Tibial nerve (tissue), 4 donors: ENCODE results near the gene PEAK3. TPM values are rescaled to one million over a fixed set of nuclear protein-coding genes. Genes with fewer than 3 reads are reported as not detected.

ENCODE experiments used
- DNase-seq, 2 donors: peaks; one replicate each; pipeline ENCODE4 v3.0.0-alpha.2; 2019; ENCODE audit warnings: low spot score in 2 of 2
- H3K27ac ChIP-seq, 4 donors: fragments of 200-600 bp; sonication (generic) in 3 of 4; one replicate each; pipeline ENCODE4 v1.5.1; 2017 to 2019; ENCODE audit warnings: mild to moderate bottlenecking in 1 of 4
- H3K27me3 ChIP-seq, 2 donors: fragments of 200-600 bp; sonication (generic) in 1 of 2; one replicate each; pipeline versions ENCODE4 v1.5.1 to v1.6.0; 2017 to 2019
- H3K36me3 ChIP-seq, 3 donors: fragments of 200-600 bp; sonication (generic); one replicate each; pipeline ENCODE4 v1.5.1; 2018 to 2019
- H3K4me1 ChIP-seq, 4 donors: fragments of 200-600 bp; sonication (generic) in 3 of 4; one replicate each; pipeline ENCODE4 v1.5.1; 2017 to 2019
- H3K4me3 ChIP-seq, 4 donors: fragments of 200-600 bp; sonication (generic) in 3 of 4; one replicate each; pipeline ENCODE4 v1.5.1; 2017 to 2019; ENCODE audit warnings: mild to moderate bottlenecking in 1 of 4, moderate library complexity in 1 of 4
- H3K9me3 ChIP-seq, 4 donors: fragments of 200-600 bp; sonication (generic) in 3 of 4; one replicate each; pipeline ENCODE4 v1.5.1; 2017 to 2019
- EP300 ChIP-seq, 2 donors: sonication (generic); formaldehyde crosslinking; IDR thresholded peaks; one replicate each; pipeline ENCODE4 v1.6.1; 2017; ENCODE audit warnings: antibody characterized with exemption in 2 of 2, mild to moderate bottlenecking in 1 of 2
- POLR2A ChIP-seq, 2 donors: fragments of 450-650 bp; IDR thresholded peaks; one replicate each; pipeline ENCODE4 v1.6.1; 2017; ENCODE audit warnings: antibody characterized with exemption in 2 of 2, mild to moderate bottlenecking in 2 of 2, moderate library complexity in 2 of 2
- WGBS, 2 donors: methylation state at CpG; one replicate each; pipeline ENCODE4 v1.1.5; 2018; 5-methylcytosine and 5-hydroxymethylcytosine counted together
- total RNA-seq, 4 donors: library from RNA; depleted of rRNA; stranded (reverse); fragments of >200 nt; gene quantifications; one replicate each; pipeline ENCODE4 v1.1.0, GENCODE V29; 2016
- TF ChIP-seq, protein P1 (sequence below), 5 experiments: fragments of 200-600 bp in 3 of 5; fragments of 450-650 bp in 2 of 5; sonication (generic) in 3 of 5; IDR thresholded peaks; one replicate each; pipeline ENCODE4 v1.5.1; 2016 to 2019; ENCODE audit warnings: antibody characterized with exemption in 5 of 5, mild to moderate bottlenecking in 3 of 5, moderate library complexity in 2 of 5

PEAK3 gene
- total RNA-seq, 4 donors from 2014 or later = 0.42 to 4.2 (median 2.2) TPM

DNA sequence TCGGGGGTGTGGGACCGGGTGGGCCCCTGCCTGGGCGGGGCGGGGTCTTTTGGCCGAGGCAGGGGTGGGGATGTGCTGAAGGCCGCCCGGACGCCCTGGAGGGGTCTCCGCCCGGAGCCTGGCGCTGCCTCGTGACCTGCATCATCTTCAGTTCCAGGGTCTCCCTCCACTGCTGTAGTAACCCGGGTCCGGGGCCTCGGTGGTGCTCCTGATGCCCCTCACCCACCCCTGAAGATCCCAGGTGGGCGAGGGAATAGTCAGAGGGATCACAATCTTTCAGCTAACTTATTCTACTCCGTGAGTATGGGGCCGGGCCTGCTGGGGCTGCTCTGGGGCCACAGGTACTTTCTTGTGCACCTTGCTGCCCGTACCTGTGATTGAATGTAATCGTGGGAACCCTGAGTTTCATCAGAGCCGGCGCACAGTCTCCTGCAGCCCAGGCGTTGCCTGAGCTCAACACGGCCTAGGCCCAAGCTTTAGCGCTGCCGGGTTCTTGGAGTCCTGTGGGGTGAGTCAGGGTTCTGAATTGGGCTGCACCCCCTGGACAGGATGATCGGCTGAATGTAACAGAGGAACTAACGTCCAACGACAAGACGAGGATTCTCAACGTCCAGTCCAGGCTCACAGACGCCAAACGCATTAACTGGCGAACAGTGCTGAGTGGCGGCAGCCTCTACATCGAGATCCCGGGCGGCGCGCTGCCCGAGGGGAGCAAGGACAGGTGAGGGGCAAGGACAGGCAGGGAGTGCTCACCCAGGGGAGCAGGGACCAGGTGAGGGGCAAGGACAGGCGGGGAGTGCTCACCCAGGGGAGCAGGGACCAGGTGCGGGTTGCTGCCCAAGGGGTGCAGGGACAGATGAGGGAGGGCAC lies 10.5 kb downstream of the PEAK3 start:
- no peak for DNase-seq
- WGBS, 2 donors = 31 to 36% methylated on average over 35 of the region's 43 CpGs
- H3K36me3 ChIP-seq = peaks cover 0 to 29% (median 16%) of the 10 kb centered on the region in 3 donors
- no peaks in the 10 kb centered on the region for H3K27me3 ChIP-seq
- TF ChIP-seq POLR2A (IDR thresholded peaks at IDR 0.05) (no peak), EP300 (IDR thresholded peaks at IDR 0.05) (no peak)
- TF ChIP-seq, protein P1, sequence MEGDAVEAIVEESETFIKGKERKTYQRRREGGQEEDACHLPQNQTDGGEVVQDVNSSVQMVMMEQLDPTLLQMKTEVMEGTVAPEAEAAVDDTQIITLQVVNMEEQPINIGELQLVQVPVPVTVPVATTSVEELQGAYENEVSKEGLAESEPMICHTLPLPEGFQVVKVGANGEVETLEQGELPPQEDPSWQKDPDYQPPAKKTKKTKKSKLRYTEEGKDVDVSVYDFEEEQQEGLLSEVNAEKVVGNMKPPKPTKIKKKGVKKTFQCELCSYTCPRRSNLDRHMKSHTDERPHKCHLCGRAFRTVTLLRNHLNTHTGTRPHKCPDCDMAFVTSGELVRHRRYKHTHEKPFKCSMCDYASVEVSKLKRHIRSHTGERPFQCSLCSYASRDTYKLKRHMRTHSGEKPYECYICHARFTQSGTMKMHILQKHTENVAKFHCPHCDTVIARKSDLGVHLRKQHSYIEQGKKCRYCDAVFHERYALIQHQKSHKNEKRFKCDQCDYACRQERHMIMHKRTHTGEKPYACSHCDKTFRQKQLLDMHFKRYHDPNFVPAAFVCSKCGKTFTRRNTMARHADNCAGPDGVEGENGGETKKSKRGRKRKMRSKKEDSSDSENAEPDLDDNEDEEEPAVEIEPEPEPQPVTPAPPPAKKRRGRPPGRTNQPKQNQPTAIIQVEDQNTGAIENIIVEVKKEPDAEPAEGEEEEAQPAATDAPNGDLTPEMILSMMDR (IDR thresholded peaks at IDR 0.05) = no peak
- H3K9me3 ChIP-seq = no peaks in the 10 kb centered on the region
- H3K4me3 ChIP-seq = peak overlapping the region; percentile 80 to 97 (median 94)
- peaks cover 0 to 73% (median 48%) of the 10 kb centered on the region in 4 donors for H3K4me1 ChIP-seq
- H3K27ac ChIP-seq = peak overlapping the region; percentile 98 to 100 (median 100)

DNA sequence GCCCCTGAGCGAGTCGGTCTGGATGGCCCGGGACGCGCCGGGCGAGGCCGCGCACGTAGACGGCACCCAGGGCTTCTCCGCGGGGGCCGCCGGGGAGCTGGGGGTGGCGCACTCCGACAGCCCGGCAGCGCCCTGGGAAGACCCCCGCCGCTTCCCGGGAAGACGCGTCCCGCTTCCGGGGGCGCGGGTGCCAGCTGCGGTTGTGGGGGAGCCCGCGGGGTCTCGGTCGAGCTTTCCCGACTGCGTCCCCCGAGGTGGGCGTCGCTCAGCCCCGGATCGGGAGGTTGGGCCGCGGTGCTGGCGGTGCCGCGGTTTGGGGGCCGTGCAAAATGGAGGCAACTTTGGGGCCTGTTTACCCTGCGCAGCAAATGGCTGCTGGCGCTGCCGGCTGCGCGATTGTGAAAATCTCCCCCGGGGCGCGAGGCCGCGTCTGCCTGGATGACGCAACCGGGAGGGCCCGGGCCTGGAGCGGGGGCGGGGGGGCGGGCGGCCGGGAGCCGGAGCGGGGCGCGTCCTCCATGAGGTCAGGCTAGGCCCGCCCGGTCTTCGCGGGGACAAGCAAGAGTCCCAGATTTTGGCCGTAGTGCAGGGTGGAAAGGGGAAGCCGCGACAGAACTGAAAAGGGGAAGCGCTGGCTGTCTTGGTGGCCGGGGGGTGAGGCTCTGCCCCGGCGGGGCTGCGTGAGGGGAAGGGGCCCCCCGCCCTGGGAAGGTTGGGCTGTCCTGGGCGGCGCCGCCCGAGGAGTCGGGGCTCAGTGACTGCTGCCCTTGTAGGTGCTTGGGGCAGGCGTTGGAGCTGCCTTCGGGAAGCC lies 11.3 kb downstream of the PEAK3 start:
- peak; percentile 82 to 83 for DNase-seq
- Histone ChIP-seq H3K27ac (peak overlapping the region; percentile 98 to 100 (median 100)), H3K27me3 (no peaks in the 10 kb centered on the region), H3K9me3 (no peaks in the 10 kb centered on the region), H3K36me3 (peaks cover 0 to 22% (median 16%) of the 10 kb centered on the region in 3 donors), H3K4me1 (peaks cover 0 to 68% (median 46%) of the 10 kb centered on the region in 4 donors), H3K4me3 (peak overlapping the region; percentile 80 to 97 (median 94))
- TF ChIP-seq, protein P1 (IDR thresholded peaks at IDR 0.05) = no peak
- TF ChIP-seq EP300 (IDR thresholded peaks at IDR 0.05) (peak in 1 of 2 donors; percentile 98), POLR2A (IDR thresholded peaks at IDR 0.05) (peak; percentile 70 to 86)
- WGBS, 2 donors = 0 to 1% methylated on average over 28 to 42 of the region's 88 CpGs

DNA sequence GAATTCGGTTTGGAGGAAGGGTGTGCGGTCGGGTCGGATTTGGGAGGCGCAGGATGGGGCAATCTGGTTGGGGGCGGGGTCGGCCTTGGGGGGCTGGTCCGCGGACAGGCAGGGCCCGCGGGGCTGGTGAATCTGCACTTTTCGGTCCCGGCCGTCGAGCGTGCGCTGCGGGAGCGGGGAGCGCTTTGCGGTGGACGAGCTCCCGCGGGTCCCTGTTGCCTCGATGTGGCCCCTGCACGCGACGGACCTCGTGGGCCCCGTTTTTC lies 11.9 kb downstream of the PEAK3 start:
- Histone ChIP-seq H3K27ac (peak overlapping the region; percentile 98 to 100 (median 100)), H3K27me3 (no peaks in the 10 kb centered on the region), H3K4me1 (peaks cover 0 to 63% (median 42%) of the 10 kb centered on the region in 4 donors), H3K9me3 (no peaks in the 10 kb centered on the region), H3K36me3 (peaks cover 0 to 16% (median 16%) of the 10 kb centered on the region in 3 donors), H3K4me3 (peak overlapping the region; percentile 80 to 97 (median 94))
- peak in 1 of 2 donors; percentile 60 for DNase-seq
- WGBS, 2 donors = 0% methylated on average over 11 to 14 of the region's 30 CpGs
- TF ChIP-seq EP300 (IDR thresholded peaks at IDR 0.05) (no peak), POLR2A (IDR thresholded peaks at IDR 0.05) (no peak)
- TF ChIP-seq, protein P1 (IDR thresholded peaks at IDR 0.05) = no peak

DNA sequence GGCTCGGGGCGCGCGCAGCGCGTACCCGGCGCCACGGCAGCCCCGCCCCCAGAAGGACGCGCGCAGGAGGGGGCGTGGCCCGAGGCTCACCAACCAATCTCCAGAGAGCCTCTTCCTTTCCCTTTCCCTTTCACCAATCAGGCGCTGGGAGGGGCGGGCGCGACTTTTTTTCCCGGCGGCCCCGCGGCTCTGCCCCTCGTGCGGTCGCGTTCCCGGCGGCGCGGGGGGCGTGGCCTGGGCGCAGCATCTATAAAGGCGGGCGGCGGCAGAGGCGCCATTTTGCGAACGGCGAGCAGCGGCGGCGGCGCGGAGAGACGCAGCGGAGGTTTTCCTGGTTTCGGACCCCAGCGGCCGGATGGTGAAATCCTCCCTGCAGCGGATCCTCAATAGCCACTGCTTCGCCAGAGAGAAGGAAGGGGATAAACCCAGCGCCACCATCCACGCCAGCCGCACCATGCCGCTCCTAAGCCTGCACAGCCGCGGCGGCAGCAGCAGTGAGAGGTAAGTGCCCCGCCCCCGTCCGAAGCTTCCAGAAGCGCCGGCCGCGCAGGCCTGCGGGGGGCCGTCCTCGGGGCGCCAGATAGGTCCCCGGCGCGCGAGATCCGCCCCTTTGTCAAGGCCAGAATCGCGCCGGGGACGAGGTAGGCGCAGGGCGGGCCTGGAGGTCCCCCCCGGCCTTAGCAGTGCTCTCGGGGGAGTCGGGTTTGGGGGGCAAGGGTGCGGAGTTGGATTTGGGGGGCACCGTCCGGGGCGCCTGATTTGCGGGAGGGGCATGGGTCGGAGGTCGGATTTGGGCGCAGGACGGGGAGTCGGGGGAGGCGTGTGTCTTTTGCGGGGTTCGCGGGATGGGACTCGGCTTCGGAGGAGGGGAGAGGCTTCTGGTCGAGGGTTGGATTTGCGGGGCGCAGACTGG lies 12.5 kb downstream of the PEAK3 start:
- Histone ChIP-seq H3K27ac (peak overlapping the region; percentile 98 to 100 (median 100)), H3K4me3 (peak overlapping the region; percentile 80 to 97 (median 94)), H3K4me1 (peaks cover 0 to 59% (median 40%) of the 10 kb centered on the region in 4 donors), H3K36me3 (peaks cover 0 to 16% (median 15%) of the 10 kb centered on the region in 3 donors), H3K27me3 (no peaks in the 10 kb centered on the region), H3K9me3 (no peaks in the 10 kb centered on the region)
- peak; percentile 34 to 100 for TF ChIP-seq EP300 (IDR thresholded peaks at IDR 0.05)
- TF ChIP-seq POLR2A (IDR thresholded peaks at IDR 0.05) = peak; percentile 100
- TF ChIP-seq, protein P1 (IDR thresholded peaks at IDR 0.05) = peak in 3 of 5 experiments; percentile 6 to 88 (median 83)
- peak; percentile 92 to 97 for DNase-seq
- 1% methylated on average over 52 to 94 of the region's 103 CpGs for WGBS, 2 donors
